Glutamatergic neuron (in vitro differentiated cells): ENCODE data around the gene DDIAS. TPM values are rescaled to one million over a fixed set of nuclear protein-coding genes. Genes with fewer than 3 reads are reported as not detected.
A peak's percentile ranks its signal among the peaks of the same experiment; 100 is the strongest.
"Not testable (repeated sequence)": the region's sequence is repeated elsewhere in the genome, so short reads cannot be mapped to it uniquely, and the experiment has no call there.

Source experiments
- DNase-seq: peaks from one replicate; pipeline ENCODE4 v3.0.0; 2022
- H3K27ac Mint-ChIP-seq: one replicate; pipeline ENCODE4 v1.8.0; 2020; ENCODE audit warnings: mild to moderate bottlenecking, mixed read lengths, inconsistent platforms; ENCODE audit not compliant: unreplicated experiment
- H3K27me3 Mint-ChIP-seq: one replicate; pipeline ENCODE4 v1.8.0; 2020; ENCODE audit warnings: mild to moderate bottlenecking, moderate library complexity, mixed read lengths, inconsistent platforms; ENCODE audit not compliant: unreplicated experiment
- H3K36me3 Mint-ChIP-seq: one replicate; pipeline ENCODE4 v1.8.0; 2020; ENCODE audit warnings: mild to moderate bottlenecking, mixed read lengths, inconsistent platforms; ENCODE audit not compliant: unreplicated experiment
- H3K4me1 Mint-ChIP-seq: one replicate; pipeline ENCODE4 v1.8.0; 2020; ENCODE audit warnings: mild to moderate bottlenecking, low read depth, mixed read lengths, inconsistent platforms; ENCODE audit not compliant: unreplicated experiment
- H3K4me3 Mint-ChIP-seq: one replicate; pipeline ENCODE4 v1.8.0; 2020; ENCODE audit warnings: mild to moderate bottlenecking, mixed read lengths, inconsistent platforms; ENCODE audit not compliant: unreplicated experiment
- H3K9me3 Mint-ChIP-seq: one replicate; pipeline ENCODE4 v1.8.0; 2020; ENCODE audit warnings: mild to moderate bottlenecking, moderate library complexity, mixed read lengths, inconsistent platforms; ENCODE audit not compliant: unreplicated experiment
- long read RNA-seq: library from polyadenylated mRNA; unstranded; transcript quantifications from one replicate; pipeline ENCODE4 v2.0.0, GENCODE V29; 2020; ENCODE audit not compliant: unreplicated experiment
- total RNA-seq: library from RNA; stranded (reverse); fragmentation: NEBNext Ultra II Directional; extraction: Animal tissue kit (Norgen Biotek cat#: 25700); gene quantifications from one replicate; pipeline ENCODE4 v1.2.1, GENCODE V29; 2021; ENCODE audit not compliant: unreplicated experiment
- TF ChIP-seq, protein P1 (sequence below): fragments of 200-600 bp; sonication (generic); IDR thresholded peaks from one replicate; pipeline ENCODE4 v1.5.0; 2021; ENCODE audit not compliant: partially characterized antibody, unreplicated experiment

Gene DDIAS
- total RNA-seq: 2.0 TPM
- long read RNA-seq: 0 reads

GRCh38 chr11:82901165-82901921 is at the start of gene DDIAS:
TSS of gene DDIAS (plus strand) at chr11:82901736. CDS start at chr11:82914739, 13,003 bp downstream.
- H3K27ac Mint-ChIP-seq: peak within 1 kb of the TSS; percentile 83
- no peaks in the 10 kb centered on the region for H3K36me3 Mint-ChIP-seq
- TF ChIP-seq, protein P1, sequence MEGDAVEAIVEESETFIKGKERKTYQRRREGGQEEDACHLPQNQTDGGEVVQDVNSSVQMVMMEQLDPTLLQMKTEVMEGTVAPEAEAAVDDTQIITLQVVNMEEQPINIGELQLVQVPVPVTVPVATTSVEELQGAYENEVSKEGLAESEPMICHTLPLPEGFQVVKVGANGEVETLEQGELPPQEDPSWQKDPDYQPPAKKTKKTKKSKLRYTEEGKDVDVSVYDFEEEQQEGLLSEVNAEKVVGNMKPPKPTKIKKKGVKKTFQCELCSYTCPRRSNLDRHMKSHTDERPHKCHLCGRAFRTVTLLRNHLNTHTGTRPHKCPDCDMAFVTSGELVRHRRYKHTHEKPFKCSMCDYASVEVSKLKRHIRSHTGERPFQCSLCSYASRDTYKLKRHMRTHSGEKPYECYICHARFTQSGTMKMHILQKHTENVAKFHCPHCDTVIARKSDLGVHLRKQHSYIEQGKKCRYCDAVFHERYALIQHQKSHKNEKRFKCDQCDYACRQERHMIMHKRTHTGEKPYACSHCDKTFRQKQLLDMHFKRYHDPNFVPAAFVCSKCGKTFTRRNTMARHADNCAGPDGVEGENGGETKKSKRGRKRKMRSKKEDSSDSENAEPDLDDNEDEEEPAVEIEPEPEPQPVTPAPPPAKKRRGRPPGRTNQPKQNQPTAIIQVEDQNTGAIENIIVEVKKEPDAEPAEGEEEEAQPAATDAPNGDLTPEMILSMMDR: no peak
- H3K4me3 Mint-ChIP-seq: peak within 1 kb of the TSS; percentile 98
- DNase-seq: peak; percentile 93
- H3K27me3 Mint-ChIP-seq: peaks cover 2% of the 10 kb centered on the region
- H3K4me1 Mint-ChIP-seq: peaks cover 10% of the 10 kb centered on the region
- H3K9me3 Mint-ChIP-seq: peaks cover 6% of the 10 kb centered on the region

DNA sequence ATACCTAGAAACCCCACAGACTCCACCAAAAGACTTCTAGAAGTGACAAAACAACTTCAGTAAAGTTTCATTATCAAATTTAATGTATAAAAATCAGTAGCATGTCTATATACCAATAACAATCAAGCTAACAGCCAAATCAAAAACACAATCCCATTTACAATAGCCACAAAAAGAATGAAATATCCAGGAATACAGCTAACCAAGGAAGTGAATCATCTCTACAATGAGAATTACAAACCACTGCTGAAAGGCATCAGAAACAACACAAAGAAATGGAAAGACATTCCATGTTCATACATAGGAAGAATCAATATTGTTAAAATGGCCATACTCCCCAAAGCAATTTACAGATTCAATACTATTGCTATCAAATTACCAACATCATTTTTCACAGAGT is 47.3 kb upstream of the DDIAS start:
- Mint-ChIP-seq H3K4me1 (no peaks in the 10 kb centered on the region), H3K4me3 (no peak overlapping the region), H3K27ac (no peak overlapping the region), H3K36me3 (no peaks in the 10 kb centered on the region), H3K9me3 (no peaks in the 10 kb centered on the region), H3K27me3 (no peaks in the 10 kb centered on the region)
- TF ChIP-seq, protein P1: no peak
- no peak for DNase-seq

DNA sequence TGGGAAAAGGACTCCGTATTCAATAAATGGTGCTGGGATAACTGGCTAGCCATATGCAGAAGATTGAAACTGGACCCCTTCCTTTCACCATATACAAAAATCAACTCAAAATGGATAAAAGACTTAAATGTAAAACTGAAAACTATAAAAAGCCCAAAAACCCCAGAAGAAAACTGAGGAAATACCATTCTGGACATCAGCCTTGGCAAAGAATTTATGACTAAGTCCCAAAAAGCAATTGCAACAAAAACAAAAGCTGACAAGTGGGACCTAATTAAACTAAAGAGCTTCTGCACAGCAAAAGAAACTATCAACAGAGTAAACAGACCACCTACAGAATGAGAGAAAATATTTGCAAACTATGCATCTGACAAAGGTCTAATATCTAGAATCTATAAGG is 46.6 kb upstream of the DDIAS start:
- H3K9me3 Mint-ChIP-seq, DNase-seq, H3K4me1 Mint-ChIP-seq, H3K27me3 Mint-ChIP-seq, H3K4me3 Mint-ChIP-seq, H3K36me3 Mint-ChIP-seq, H3K27ac Mint-ChIP-seq: not testable (repeated sequence)

DNA sequence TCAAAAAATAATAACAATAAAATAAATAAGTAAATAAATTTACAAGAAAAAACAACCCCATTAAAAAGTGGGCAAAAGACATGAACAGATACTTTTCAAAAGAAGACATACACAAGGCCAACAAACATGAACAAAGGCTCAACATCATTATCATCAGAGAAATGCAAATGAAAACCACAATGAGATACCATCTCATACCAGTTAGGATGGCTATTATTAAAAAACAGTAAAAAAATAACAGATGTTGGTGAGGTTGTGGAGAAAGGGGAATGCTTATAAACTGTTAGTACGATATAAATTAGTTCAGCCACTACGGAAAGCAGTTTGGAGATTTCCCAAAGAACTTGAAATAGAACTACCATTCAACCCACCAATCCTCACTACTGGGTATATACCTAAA is 45.9 kb upstream of the DDIAS start:
- Mint-ChIP-seq H3K4me1 (no peaks in the 10 kb centered on the region), H3K27ac (no peak overlapping the region), H3K4me3 (no peak overlapping the region), H3K36me3 (no peaks in the 10 kb centered on the region), H3K9me3 (no peaks in the 10 kb centered on the region), H3K27me3 (no peaks in the 10 kb centered on the region)
- no peak for DNase-seq
- TF ChIP-seq, protein P1: no peak

DNA sequence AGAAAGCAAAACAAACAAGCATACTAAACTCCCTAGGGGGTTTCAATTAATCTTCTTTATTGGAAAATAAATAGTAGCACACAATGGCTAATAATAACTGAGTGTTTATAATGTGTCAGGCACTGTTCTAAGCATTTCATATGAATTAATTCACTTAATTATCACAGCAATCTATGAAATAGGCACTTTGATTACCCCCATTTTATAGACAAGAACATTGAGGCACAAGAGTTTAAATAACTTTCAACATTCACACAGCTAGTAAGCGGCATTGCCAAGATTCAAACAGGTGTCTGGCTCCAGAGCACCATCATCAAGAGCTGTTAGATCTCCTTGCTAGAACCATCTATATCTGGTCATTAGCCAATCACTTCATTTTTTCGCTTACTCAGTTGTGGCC is 44.4 kb upstream of the DDIAS start:
- Mint-ChIP-seq H3K36me3 (no peaks in the 10 kb centered on the region), H3K27ac (no peak overlapping the region), H3K4me1 (no peaks in the 10 kb centered on the region), H3K27me3 (no peaks in the 10 kb centered on the region), H3K9me3 (no peaks in the 10 kb centered on the region), H3K4me3 (no peak overlapping the region)
- TF ChIP-seq, protein P1: no peak
- no peak for DNase-seq
